ENCODE data around the gene FGF12. TPM values are rescaled to one million over a fixed set of nuclear protein-coding genes. Genes with fewer than 3 reads are reported as not detected.

FGF12 gene
- polyA plus RNA-seq, 3 donors: not detected

GRCh38 chr3:192417559-192418055 lies 309.7 kb downstream of the FGF12 start:
- no peak overlapping the region for H3K4me3 Mint-ChIP-seq
- no peaks in the 10 kb centered on the region for H3K36me3 Mint-ChIP-seq
- no peaks in the 10 kb centered on the region for H4K20me1 ChIP-seq (ENCODE audit: insufficient read depth, low read length)
- no peak for TF ChIP-seq CTCF (IDR thresholded peaks at IDR 0.05)
- peaks cover 0 to 6% (median 5%) of the 10 kb centered on the region in 3 donors for H3K27me3 Mint-ChIP-seq (ENCODE audit: low read depth in 3 of 3)
- no peaks in the 10 kb centered on the region for H3K4me1 Mint-ChIP-seq
- DNase-seq: no peak
- H3K27ac ChIP-seq (ENCODE audit: low read depth in 1 of 2, low read length in 2 of 2): no peak overlapping the region
- H3K4me1 ChIP-seq (ENCODE audit: control insufficient read depth in 1 of 2, insufficient read depth in 2 of 2, low read length in 2 of 2): no peaks in the 10 kb centered on the region
- no peaks in the 10 kb centered on the region for H3K79me2 ChIP-seq (ENCODE audit: insufficient read depth, low read length)
- no peaks in the 10 kb centered on the region for H3K36me3 ChIP-seq (replicated peaks in 1 of 2; ENCODE audit: control insufficient read depth in 1 of 2, insufficient read depth in 2 of 2, low read length in 2 of 2)
- H3K9ac ChIP-seq (ENCODE audit: insufficient read depth, low read length, poor library complexity, severe bottlenecking): no peak overlapping the region
- peaks cover 0 to under 1% of the 10 kb centered on the region in 2 donors for H3K27me3 ChIP-seq (ENCODE audit: control insufficient read depth in 2 of 2, insufficient read depth in 2 of 2, low read length in 2 of 2)
- no peak overlapping the region for H2AFZ ChIP-seq (ENCODE audit: insufficient read depth, low read depth, low read length, poor library complexity, severe bottlenecking)
- no peak overlapping the region for H3K27ac Mint-ChIP-seq
- no peak overlapping the region for H3K4me3 ChIP-seq (replicated peaks in 1 of 3; ENCODE audit: low read depth in 2 of 3, low read length in 3 of 3)
- intact Hi-C loops (cut with micrococcal nuclease): no loop called here
- no peak overlapping the region for H3K4me2 ChIP-seq (replicated peaks; ENCODE audit: extremely low read depth, low read length, poor library complexity, severe bottlenecking)
- H3K9me3 Mint-ChIP-seq: peaks cover 0 to 1% (median 0%) of the 10 kb centered on the region in 7 donors
- H3K9me3 ChIP-seq (replicated peaks in 1 of 2; ENCODE audit: control insufficient read depth in 1 of 2, insufficient read depth in 1 of 2, low read length in 2 of 2): no peaks in the 10 kb centered on the region

DNA sequence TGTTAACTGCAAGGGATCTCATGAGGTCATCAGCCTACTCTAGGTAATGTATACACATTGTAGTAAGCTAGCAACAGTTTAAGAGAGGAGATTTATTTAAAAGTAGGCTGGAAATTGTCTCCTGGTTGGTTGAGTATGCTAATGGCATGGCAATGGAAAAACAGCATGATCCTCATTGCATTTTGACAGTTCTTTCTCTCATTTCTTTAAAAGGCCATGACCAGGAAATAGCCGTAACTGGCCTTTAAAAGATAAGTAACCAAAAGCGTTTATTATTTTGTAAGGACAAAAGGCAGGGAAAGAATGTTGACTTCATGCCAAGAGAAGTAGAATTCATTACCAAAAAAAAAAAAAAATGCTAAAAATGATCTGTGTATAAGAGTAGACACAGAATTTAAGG lies 310.3 kb downstream of the FGF12 start:
- H3K27me3 ChIP-seq (ENCODE audit: control insufficient read depth in 2 of 2, insufficient read depth in 2 of 2, low read length in 2 of 2): peaks cover 2 to 5% of the 10 kb centered on the region in 2 donors
- H3K4me1 Mint-ChIP-seq: no peaks in the 10 kb centered on the region
- WGBS (ENCODE audit: insufficient coverage): no CpG with 5 or more reads among the region's 2 CpGs
- H3K4me3 ChIP-seq (replicated peaks in 1 of 3; ENCODE audit: low read depth in 2 of 3, low read length in 3 of 3): no peak overlapping the region
- peaks cover 0 to 1% (median 0%) of the 10 kb centered on the region in 7 donors for H3K9me3 Mint-ChIP-seq
- no peaks in the 10 kb centered on the region for H3K79me2 ChIP-seq (ENCODE audit: insufficient read depth, low read length)
- H3K27ac Mint-ChIP-seq: no peak overlapping the region
- H3K4me1 ChIP-seq (ENCODE audit: control insufficient read depth in 1 of 2, insufficient read depth in 2 of 2, low read length in 2 of 2): no peaks in the 10 kb centered on the region
- H3K4me3 Mint-ChIP-seq: no peak overlapping the region
- no peaks in the 10 kb centered on the region for H3K36me3 Mint-ChIP-seq
- no peak overlapping the region for H3K4me2 ChIP-seq (replicated peaks; ENCODE audit: extremely low read depth, low read length, poor library complexity, severe bottlenecking)
- intact Hi-C loops (cut with micrococcal nuclease): no loop called here
- TF ChIP-seq CTCF (IDR thresholded peaks at IDR 0.05): no peak
- no peaks in the 10 kb centered on the region for H3K36me3 ChIP-seq (replicated peaks in 1 of 2; ENCODE audit: control insufficient read depth in 1 of 2, insufficient read depth in 2 of 2, low read length in 2 of 2)
- peaks cover 2 to 9% (median 6%) of the 10 kb centered on the region in 3 donors for H3K27me3 Mint-ChIP-seq (ENCODE audit: low read depth in 3 of 3)
- no peak overlapping the region for H2AFZ ChIP-seq (ENCODE audit: insufficient read depth, low read depth, low read length, poor library complexity, severe bottlenecking)
- H4K20me1 ChIP-seq (ENCODE audit: insufficient read depth, low read length): no peaks in the 10 kb centered on the region
- no peak overlapping the region for H3K9ac ChIP-seq (ENCODE audit: insufficient read depth, low read length, poor library complexity, severe bottlenecking)
- no peak for DNase-seq
- no peaks in the 10 kb centered on the region for H3K9me3 ChIP-seq (replicated peaks in 1 of 2; ENCODE audit: control insufficient read depth in 1 of 2, insufficient read depth in 1 of 2, low read length in 2 of 2)
- H3K27ac ChIP-seq (ENCODE audit: low read depth in 1 of 2, low read length in 2 of 2): no peak overlapping the region

Data from CD14-positive monocyte (primary cell).